SIG-M5 treated with dmso at 0.1 percent for 504 hours (cell line): ENCODE data around the gene CUL3.
"Not testable (repeated sequence)": the region's sequence is repeated elsewhere in the genome, so short reads cannot be mapped to it uniquely, and the experiment has no call there.

Experiments
- DNase-seq: peaks from one replicate; lab custom pipeline; 2025; ENCODE audit not compliant: unreplicated experiment; lab: John Stamatoyannopoulos, UW

CUL3 gene

GRCh38 chr2:224545884-224546644, 39.1 kb downstream of the CUL3 start:
- DNase-seq, result no peak

- no peak for DNase-seq
Observed at GRCh38 chr2:224543939-224544338, 41.2 kb downstream of the CUL3 start.

- DNase-seq, result no peak
Observed at GRCh38 chr2:224538561-224539138, 46.5 kb downstream of the CUL3 start.

GRCh38 chr2:224532931-224533330, 52.2 kb downstream of the CUL3 start:
- no peak for DNase-seq

GRCh38 chr2:224532441-224532840, 52.7 kb downstream of the CUL3 start:
- DNase-seq, result no peak

GRCh38 chr2:224528171-224528570, 57.0 kb downstream of the CUL3 start:
- no peak for DNase-seq

GRCh38 chr2:224525774-224526173, 59.4 kb downstream of the CUL3 start:
- DNase-seq, result no peak

- DNase-seq, result no peak
Observed at GRCh38 chr2:224524657-224525056, 60.5 kb downstream of the CUL3 start.

GRCh38 chr2:224523626-224524577, 61.3 kb downstream of the CUL3 start:
- DNase-seq, result no peak

- DNase-seq, result not testable (repeated sequence)
Observed at GRCh38 chr2:224522483-224522882, 62.7 kb downstream of the CUL3 start.

GRCh38 chr2:224520064-224520463, 65.1 kb downstream of the CUL3 start:
- peak; percentile 70 for DNase-seq

GRCh38 chr2:224518806-224519580, 66.2 kb downstream of the CUL3 start:
- DNase-seq, result no peak

- DNase-seq, result peak; percentile 74
Observed at GRCh38 chr2:224517963-224518362, 67.2 kb downstream of the CUL3 start.

GRCh38 chr2:224516393-224516792, 68.8 kb downstream of the CUL3 start:
- DNase-seq, result not testable (repeated sequence)

- no peak for DNase-seq
Observed at GRCh38 chr2:224513991-224514390, 71.2 kb downstream of the CUL3 start.

- no peak for DNase-seq
Observed at GRCh38 chr2:224507789-224508188, 77.4 kb downstream of the CUL3 start.

GRCh38 chr2:224506494-224506893, 78.7 kb downstream of the CUL3 start:
- no peak for DNase-seq

GRCh38 chr2:224498991-224499390, 86.2 kb downstream of the CUL3 start:
- no peak for DNase-seq

GRCh38 chr2:224492531-224492930, 92.6 kb downstream of the CUL3 start:
- no peak for DNase-seq

- not testable (repeated sequence) for DNase-seq
Observed at GRCh38 chr2:224487940-224488339, 97.2 kb downstream of the CUL3 start.
